ENCODE data around the gene DNM1. TPM values are rescaled to one million over a fixed set of nuclear protein-coding genes. Genes with fewer than 3 reads are reported as not detected.

The DNM1 gene
- total RNA-seq, 4 donors from 2014 or later = 8.6 to 22.3 (median 14.4) TPM

DNA sequence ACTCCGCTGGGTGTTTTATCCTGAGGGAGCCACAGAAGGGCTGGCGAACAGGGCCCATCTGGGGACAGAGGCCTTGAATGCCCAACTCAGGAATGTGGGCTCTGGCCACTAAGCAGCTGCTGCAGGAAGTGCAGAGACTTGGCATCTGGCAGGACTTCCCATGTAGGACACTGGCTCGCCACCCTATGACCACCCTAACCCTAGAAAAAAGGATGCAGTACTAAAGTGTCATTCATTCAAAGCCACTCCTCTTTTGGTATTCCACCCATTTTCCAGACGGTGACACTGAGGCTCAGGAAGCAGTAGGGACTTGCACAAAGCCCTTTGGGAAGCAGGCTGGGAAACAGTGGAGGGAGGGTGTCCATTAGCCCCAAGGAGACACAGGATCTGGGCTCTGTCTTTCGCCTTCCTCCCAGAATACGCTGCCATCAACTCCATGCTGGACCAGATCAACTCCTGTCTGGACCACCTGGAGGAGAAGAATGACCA is 40.1 kb upstream of the DNM1 start:
- peaks cover 0 to 30% (median 7%) of the 10 kb centered on the region in 3 donors for H3K4me1 ChIP-seq
- 90% methylated on average over 2 to 4 of the region's 6 CpGs for WGBS, 2 donors (ENCODE audit: low coverage in 1 of 2)
- ATAC-seq = no peak
- no peak overlapping the region for H3K4me3 ChIP-seq
- no peaks in the 10 kb centered on the region for H3K27me3 ChIP-seq
- H3K9me3 ChIP-seq = no peaks in the 10 kb centered on the region
- peaks cover 0 to 56% of the 10 kb centered on the region in 2 donors for H3K36me3 ChIP-seq
- H3K27ac ChIP-seq = no peak overlapping the region
- TF ChIP-seq POLR2A (IDR thresholded peaks at IDR 0.05) = no peak
- TF ChIP-seq EP300 (IDR thresholded peaks at IDR 0.05) = no peak
- TF ChIP-seq, protein P1, sequence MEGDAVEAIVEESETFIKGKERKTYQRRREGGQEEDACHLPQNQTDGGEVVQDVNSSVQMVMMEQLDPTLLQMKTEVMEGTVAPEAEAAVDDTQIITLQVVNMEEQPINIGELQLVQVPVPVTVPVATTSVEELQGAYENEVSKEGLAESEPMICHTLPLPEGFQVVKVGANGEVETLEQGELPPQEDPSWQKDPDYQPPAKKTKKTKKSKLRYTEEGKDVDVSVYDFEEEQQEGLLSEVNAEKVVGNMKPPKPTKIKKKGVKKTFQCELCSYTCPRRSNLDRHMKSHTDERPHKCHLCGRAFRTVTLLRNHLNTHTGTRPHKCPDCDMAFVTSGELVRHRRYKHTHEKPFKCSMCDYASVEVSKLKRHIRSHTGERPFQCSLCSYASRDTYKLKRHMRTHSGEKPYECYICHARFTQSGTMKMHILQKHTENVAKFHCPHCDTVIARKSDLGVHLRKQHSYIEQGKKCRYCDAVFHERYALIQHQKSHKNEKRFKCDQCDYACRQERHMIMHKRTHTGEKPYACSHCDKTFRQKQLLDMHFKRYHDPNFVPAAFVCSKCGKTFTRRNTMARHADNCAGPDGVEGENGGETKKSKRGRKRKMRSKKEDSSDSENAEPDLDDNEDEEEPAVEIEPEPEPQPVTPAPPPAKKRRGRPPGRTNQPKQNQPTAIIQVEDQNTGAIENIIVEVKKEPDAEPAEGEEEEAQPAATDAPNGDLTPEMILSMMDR (IDR thresholded peaks at IDR 0.05) = no peak
- no peak for TF ChIP-seq POLR2AphosphoS5 (IDR thresholded peaks at IDR 0.05)

DNA sequence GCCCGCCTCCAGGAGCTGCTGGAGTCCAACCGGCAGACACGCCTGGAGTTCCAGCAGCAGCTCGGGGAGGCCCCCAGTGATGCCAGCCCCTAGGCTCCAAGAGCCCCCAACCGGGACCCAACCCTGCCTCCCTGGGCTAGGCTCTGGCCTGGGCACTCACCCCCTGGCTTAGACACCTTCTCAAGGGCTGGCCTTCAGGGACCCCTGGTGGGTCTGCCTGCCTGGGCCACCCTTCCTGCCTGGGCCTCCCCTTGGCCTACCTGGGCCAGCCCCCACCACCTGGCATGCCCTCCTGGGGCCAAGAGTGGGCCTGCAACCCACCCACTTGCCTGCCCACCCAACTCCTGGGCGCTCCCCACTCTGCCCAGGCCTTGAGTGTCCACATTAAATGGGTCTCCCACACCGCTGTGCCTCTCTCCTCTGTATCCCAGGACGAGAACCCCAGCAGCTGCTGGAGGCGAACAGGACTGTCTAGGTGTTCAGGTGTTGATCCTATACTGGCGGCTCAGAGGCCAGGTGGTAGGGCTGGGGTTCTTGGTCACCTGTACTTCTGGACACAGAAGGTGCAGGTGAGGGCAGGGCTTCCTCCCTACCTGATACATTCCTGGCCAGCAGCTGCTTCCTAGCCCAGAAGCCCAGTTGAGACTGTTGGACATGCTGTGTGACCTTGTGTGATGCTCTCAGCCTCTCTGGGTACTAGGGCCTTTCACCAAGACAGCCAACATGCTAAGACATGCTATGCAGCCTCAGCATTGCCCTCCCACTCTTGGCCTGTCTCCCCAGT is 39.5 kb upstream of the DNM1 start:
- no peak overlapping the region for H3K27ac ChIP-seq
- WGBS, 2 donors (ENCODE audit: low coverage in 1 of 2) = 100% methylated on average over 4 of the region's 10 CpGs; no CpG with 5 or more reads in 1 of the 2 donors
- peaks cover 0 to 30% (median 7%) of the 10 kb centered on the region in 3 donors for H3K4me1 ChIP-seq
- ATAC-seq = no peak
- H3K4me3 ChIP-seq = no peak overlapping the region
- H3K36me3 ChIP-seq = peaks cover 0 to 62% of the 10 kb centered on the region in 2 donors
- no peak for TF ChIP-seq POLR2A (IDR thresholded peaks at IDR 0.05)
- TF ChIP-seq, protein P1 (IDR thresholded peaks at IDR 0.05) = no peak
- TF ChIP-seq EP300 (IDR thresholded peaks at IDR 0.05) = no peak
- no peak for TF ChIP-seq POLR2AphosphoS5 (IDR thresholded peaks at IDR 0.05)
- H3K27me3 ChIP-seq = no peaks in the 10 kb centered on the region
- H3K9me3 ChIP-seq = no peaks in the 10 kb centered on the region

DNA sequence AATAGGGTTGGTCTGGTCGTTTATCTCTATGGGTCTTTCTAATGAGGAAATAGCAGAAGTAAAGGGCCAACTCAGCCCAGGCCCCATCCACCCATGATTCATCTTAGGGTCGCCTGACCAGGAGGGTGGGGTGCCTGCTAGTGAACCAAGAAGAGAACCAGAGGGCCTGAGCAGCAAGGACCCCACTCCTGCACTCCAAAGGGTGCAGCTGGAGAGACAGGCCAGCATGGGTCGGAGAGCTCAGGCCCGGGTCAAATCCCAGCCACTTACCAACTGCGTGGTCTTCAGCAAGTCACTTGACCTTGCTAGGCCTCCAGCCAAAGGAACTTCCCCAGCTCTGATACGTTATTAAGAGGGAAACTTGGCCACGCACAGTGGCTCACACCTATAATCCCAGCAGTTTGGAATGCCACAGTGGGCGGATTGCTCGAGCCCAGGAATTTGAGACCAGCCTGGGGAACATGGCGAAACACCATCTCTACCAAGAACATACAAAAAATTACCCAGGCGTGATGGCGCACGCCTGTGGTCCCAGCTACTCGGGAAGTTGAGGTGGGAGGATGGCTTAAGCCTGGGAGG is 38.8 kb upstream of the DNM1 start:
- H3K27ac ChIP-seq = no peak overlapping the region
- no peak for ATAC-seq
- H3K27me3 ChIP-seq = no peaks in the 10 kb centered on the region
- H3K4me3 ChIP-seq = no peak overlapping the region
- H3K4me1 ChIP-seq = peaks cover 0 to 26% (median 7%) of the 10 kb centered on the region in 3 donors
- no peak for TF ChIP-seq EP300 (IDR thresholded peaks at IDR 0.05)
- no peak for TF ChIP-seq POLR2AphosphoS5 (IDR thresholded peaks at IDR 0.05)
- no peak for TF ChIP-seq POLR2A (IDR thresholded peaks at IDR 0.05)
- TF ChIP-seq, protein P1 (IDR thresholded peaks at IDR 0.05) = no peak
- 67 to 72% methylated on average over 3 to 6 of the region's 14 CpGs for WGBS, 2 donors (ENCODE audit: low coverage in 1 of 2)
- no peaks in the 10 kb centered on the region for H3K9me3 ChIP-seq
- H3K36me3 ChIP-seq = peaks cover 0 to 69% of the 10 kb centered on the region in 2 donors

DNA sequence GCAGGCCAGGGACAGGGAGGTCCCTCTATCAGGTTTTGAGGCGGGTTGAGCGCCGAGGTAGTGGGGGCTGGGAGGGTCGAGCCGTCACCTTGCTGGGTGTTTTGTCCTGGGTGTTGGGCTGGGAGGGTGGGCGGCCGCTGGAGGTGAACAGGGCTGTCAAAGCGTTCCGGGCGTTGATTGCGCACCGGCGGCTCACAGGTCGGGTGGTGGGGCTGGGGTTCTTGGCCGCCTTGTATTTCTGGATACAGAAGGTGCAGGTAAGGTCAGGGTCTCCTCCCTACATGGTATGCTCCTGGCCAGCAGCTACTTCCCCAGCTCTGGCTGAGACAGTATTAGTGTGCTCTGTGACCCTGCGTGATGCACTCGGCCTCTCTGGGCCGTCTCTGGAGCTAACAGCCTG is 37.0 kb upstream of the DNM1 start:
- TF ChIP-seq POLR2A (IDR thresholded peaks at IDR 0.05) = no peak
- TF ChIP-seq POLR2AphosphoS5 (IDR thresholded peaks at IDR 0.05) = no peak
- TF ChIP-seq, protein P1 (IDR thresholded peaks at IDR 0.05) = no peak
- H3K4me3 ChIP-seq = no peak overlapping the region
- H3K27me3 ChIP-seq = no peaks in the 10 kb centered on the region
- WGBS, 2 donors (ENCODE audit: low coverage in 1 of 2) = 100% methylated on average over 1 of the region's 18 CpGs; no CpG with 5 or more reads in 1 of the 2 donors
- ATAC-seq = no peak
- no peak overlapping the region for H3K27ac ChIP-seq
- H3K36me3 ChIP-seq = peaks cover 0 to 87% of the 10 kb centered on the region in 2 donors
- peaks cover 0 to 13% (median 2%) of the 10 kb centered on the region in 3 donors for H3K4me1 ChIP-seq
- H3K9me3 ChIP-seq = no peaks in the 10 kb centered on the region
